Panc1 (cell line): ENCODE measurements around the gene CIB2.

Experiments
- CTCF ChIP-seq: fragments of 450-650 bp; IDR thresholded peaks from 2 replicates; pipeline ENCODE4 v1.5.1; 2017; ENCODE audit warnings: mild to moderate bottlenecking
- POLR2AphosphoS5 ChIP-seq: IDR thresholded peaks from 2 replicates; pipeline ENCODE4 v1.6.1; 2012; ENCODE audit warnings: mild to moderate bottlenecking, low read depth, low read length, moderate library complexity
- SIN3A ChIP-seq: IDR thresholded peaks from 2 replicates; pipeline ENCODE4 v1.6.1; 2012; ENCODE audit warnings: low read depth, mild to moderate bottlenecking, low read length, moderate library complexity, borderline replicate concordance; ENCODE audit not compliant: insufficient read depth
- TF ChIP-seq, protein P1 (sequence below), 2 experiments: IDR thresholded peaks; 2 replicates each; pipeline ENCODE4 v1.6.1; 2011 to 2012; ENCODE audit warnings: low read depth in 2 of 2, control low read depth in 1 of 2, low read length in 1 of 2, mild to moderate bottlenecking in 1 of 2, moderate library complexity in 1 of 2; ENCODE audit not compliant: insufficient read depth in 1 of 2

DNA sequence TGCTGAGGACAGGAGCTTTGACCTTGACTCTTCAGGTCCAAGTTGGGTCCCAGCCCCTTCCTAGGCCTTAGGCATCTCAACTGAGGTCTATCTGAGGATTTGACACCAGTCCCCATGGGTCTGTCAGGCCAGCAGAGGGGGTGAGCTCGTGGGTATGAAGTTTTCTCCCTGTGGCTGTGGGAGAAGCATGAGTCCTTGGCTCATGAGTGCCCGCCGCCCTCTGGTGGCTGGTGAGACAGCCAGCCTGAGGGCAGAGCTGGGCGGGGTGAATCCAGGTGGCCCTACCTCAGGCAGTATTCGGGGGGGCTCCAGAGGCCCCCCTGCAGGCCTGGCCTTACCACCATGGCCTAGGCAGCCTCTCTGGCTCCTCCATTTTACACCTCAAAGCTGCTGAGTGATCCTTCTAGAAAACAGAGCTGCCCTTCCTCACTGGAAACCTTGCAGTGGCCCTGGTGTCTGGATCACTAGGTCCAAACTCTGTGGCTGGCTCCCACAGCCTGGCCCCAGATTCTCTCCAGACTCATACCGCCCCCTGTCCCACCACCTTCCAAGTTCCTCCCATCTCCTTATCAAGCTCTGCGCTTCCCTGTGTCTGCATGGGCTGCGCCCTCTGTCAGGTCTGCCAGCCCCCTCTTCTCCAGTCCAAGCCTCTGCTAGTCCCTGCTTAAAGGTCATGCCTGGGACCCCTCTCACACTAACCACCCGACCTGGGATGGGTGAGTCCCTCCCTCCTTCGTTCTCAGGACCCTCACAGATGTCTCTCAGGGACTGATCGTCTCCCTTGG, 22.8 kb downstream of the CIB2 start:
- TF ChIP-seq CTCF, result peak; percentile 95
- TF ChIP-seq POLR2AphosphoS5, result no peak
- TF ChIP-seq, protein P1, sequence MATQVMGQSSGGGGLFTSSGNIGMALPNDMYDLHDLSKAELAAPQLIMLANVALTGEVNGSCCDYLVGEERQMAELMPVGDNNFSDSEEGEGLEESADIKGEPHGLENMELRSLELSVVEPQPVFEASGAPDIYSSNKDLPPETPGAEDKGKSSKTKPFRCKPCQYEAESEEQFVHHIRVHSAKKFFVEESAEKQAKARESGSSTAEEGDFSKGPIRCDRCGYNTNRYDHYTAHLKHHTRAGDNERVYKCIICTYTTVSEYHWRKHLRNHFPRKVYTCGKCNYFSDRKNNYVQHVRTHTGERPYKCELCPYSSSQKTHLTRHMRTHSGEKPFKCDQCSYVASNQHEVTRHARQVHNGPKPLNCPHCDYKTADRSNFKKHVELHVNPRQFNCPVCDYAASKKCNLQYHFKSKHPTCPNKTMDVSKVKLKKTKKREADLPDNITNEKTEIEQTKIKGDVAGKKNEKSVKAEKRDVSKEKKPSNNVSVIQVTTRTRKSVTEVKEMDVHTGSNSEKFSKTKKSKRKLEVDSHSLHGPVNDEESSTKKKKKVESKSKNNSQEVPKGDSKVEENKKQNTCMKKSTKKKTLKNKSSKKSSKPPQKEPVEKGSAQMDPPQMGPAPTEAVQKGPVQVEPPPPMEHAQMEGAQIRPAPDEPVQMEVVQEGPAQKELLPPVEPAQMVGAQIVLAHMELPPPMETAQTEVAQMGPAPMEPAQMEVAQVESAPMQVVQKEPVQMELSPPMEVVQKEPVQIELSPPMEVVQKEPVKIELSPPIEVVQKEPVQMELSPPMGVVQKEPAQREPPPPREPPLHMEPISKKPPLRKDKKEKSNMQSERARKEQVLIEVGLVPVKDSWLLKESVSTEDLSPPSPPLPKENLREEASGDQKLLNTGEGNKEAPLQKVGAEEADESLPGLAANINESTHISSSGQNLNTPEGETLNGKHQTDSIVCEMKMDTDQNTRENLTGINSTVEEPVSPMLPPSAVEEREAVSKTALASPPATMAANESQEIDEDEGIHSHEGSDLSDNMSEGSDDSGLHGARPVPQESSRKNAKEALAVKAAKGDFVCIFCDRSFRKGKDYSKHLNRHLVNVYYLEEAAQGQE (IDR thresholded peaks at IDR 0.05; ENCODE audit: insufficient read depth in 1 of 2, low read depth in 2 of 2, low read length in 1 of 2), result no peak
- no peak for TF ChIP-seq SIN3A
